ENCODE data around the gene PACSIN3.

GRCh38 chr11:47131136-47131535 lies 55.1 kb downstream of the PACSIN3 start:
- TF ChIP-seq CTCF (IDR thresholded peaks at IDR 0.05; ENCODE audit: low read length) (no peak), EZH2phosphoT487 (IDR thresholded peaks at IDR 0.05; ENCODE audit: low read length) (no peak), EZH2 (optimal IDR thresholded peaks at IDR 0.05; ENCODE audit: low read depth, low read length) (no peak)

Measured in MM.1S (cell line).